Measurements from ENCODE around the gene ACAN. TPM values are rescaled to one million over a fixed set of nuclear protein-coding genes. Genes with fewer than 3 reads are reported as not detected.

ACAN gene
- total RNA-seq, 1 donor from 2014 or later, result not detected

- intact Hi-C loops (cut with micrococcal nuclease), result no loop called here
These were observed 71.4 kb downstream of the ACAN start for GRCh38 chr15:88874684-88875083.

GRCh38 chr15:88876573-88876972 is 73.3 kb downstream of the ACAN start:
- intact Hi-C loops (cut with micrococcal nuclease), result no loop called here

- intact Hi-C loops (cut with micrococcal nuclease), result no loop called here
These were observed 74.2 kb downstream of the ACAN start for GRCh38 chr15:88877415-88877814.

- intact Hi-C loops (cut with micrococcal nuclease), result no loop called here
These were observed 74.7 kb downstream of the ACAN start for GRCh38 chr15:88877906-88878305.

GRCh38 chr15:88878720-88879184 is 75.5 kb downstream of the ACAN start:
- intact Hi-C loops (cut with micrococcal nuclease), result no loop called here

- intact Hi-C loops (cut with micrococcal nuclease), result no loop called here
These were observed 77.9 kb downstream of the ACAN start for GRCh38 chr15:88880944-88881740.

- intact Hi-C loops (cut with micrococcal nuclease), result no loop called here
These were observed 78.5 kb downstream of the ACAN start for GRCh38 chr15:88881775-88882174.

- intact Hi-C loops (cut with micrococcal nuclease), result no loop called here
These were observed 79.5 kb downstream of the ACAN start for GRCh38 chr15:88882785-88883184.

- intact Hi-C loops (cut with micrococcal nuclease), result no loop called here
These were observed 83.9 kb downstream of the ACAN start for GRCh38 chr15:88887068-88887580.

- intact Hi-C loops (cut with micrococcal nuclease), result no loop called here
These were observed 85.5 kb downstream of the ACAN start for GRCh38 chr15:88888719-88889118.

GRCh38 chr15:88890495-88890894 is 87.3 kb downstream of the ACAN start:
- intact Hi-C loops (cut with micrococcal nuclease), result loop anchor here (10.0 kb wide), 1 partner anchor 684 kb away; the partner anchor contains the start of gene TICRR

GRCh38 chr15:88891540-88892254 is 88.5 kb downstream of the ACAN start:
- intact Hi-C loops (cut with micrococcal nuclease), result loop anchor here (10.0 kb wide), 1 partner anchor 683 kb away; the partner anchor contains the start of gene TICRR

GRCh38 chr15:88894348-88894818 is 91.1 kb downstream of the ACAN start:
- intact Hi-C loops (cut with micrococcal nuclease), result loop anchor here (1.0 to 10.0 kb wide), 8 partner anchors 10 to 680 kb away; partner anchors contain the start of genes MRPL46, MRPS11 and TICRR

- intact Hi-C loops (cut with micrococcal nuclease), result loop anchor here (1.0 to 10.0 kb wide), 10 partner anchors 9 to 680 kb away; partner anchors contain the start of genes DET1, MRPL46, MRPS11 and TICRR
These were observed 91.9 kb downstream of the ACAN start, which contains the start of gene HAPLN3 for GRCh38 chr15:88894819-88895767. Gene HAPLN3, minus strand, starts transcription at chr15:88895544. Its CDS starts 8,246 bp downstream, at chr15:88887298.

- intact Hi-C loops (cut with micrococcal nuclease), result loop anchor here (1.0 to 10.0 kb wide), 6 partner anchors 17 to 678 kb away; partner anchors contain the start of genes ABHD2, DET1, MFGE8 and TICRR
These were observed 93.2 kb downstream of the ACAN start for GRCh38 chr15:88896333-88897033.

GRCh38 chr15:88897142-88897455 is 93.9 kb downstream of the ACAN start:
- intact Hi-C loops (cut with micrococcal nuclease), result loop anchor here (1.0 to 10.0 kb wide), 6 partner anchors 16 to 678 kb away; partner anchors contain the start of genes ABHD2, DET1, MFGE8 and TICRR

- intact Hi-C loops (cut with micrococcal nuclease), result loop anchor here (1.0 to 10.0 kb wide), 6 partner anchors 16 to 677 kb away; partner anchors contain the start of genes ABHD2, DET1, MFGE8 and TICRR
These were observed 94.4 kb downstream of the ACAN start for GRCh38 chr15:88897456-88898194.

GRCh38 chr15:88898736-88899135 is 95.5 kb downstream of the ACAN start:
- intact Hi-C loops (cut with micrococcal nuclease), result loop anchor here (5.0 to 10.0 kb wide), 3 partner anchors 351 to 676 kb away; partner anchors contain the start of genes DET1 and TICRR

- intact Hi-C loops (cut with micrococcal nuclease), result loop anchor here (5.0 to 10.0 kb wide), 3 partner anchors 352 to 676 kb away; partner anchors contain the start of genes DET1 and TICRR
These were observed 96.0 kb downstream of the ACAN start for GRCh38 chr15:88899251-88899650.
